ENCODE data around the gene SGK1. TPM values are rescaled to one million over a fixed set of nuclear protein-coding genes. Genes with fewer than 3 reads are reported as not detected.

SGK1 gene
- total RNA-seq, 2 experiments from 2014 or later: 117 to 120 TPM

GRCh38 chr6:134233180-134233955, 84.5 kb downstream of the SGK1 start:
- Histone ChIP-seq H3K27me3 (ENCODE audit: control insufficient read depth in 1 of 2, insufficient read depth in 2 of 2, low read length in 2 of 2) (no peaks in the 10 kb centered on the region), H3K4me3 (ENCODE audit: low read length) (no peak overlapping the region), H3K27ac (ENCODE audit: low read depth in 1 of 2, low read length in 2 of 2) (no peak overlapping the region), H3K4me1 (ENCODE audit: insufficient read depth, low read length) (peaks cover 17% of the 10 kb centered on the region), H3K36me3 (ENCODE audit: insufficient read depth, low read length) (no peaks in the 10 kb centered on the region), H3K9me3 (ENCODE audit: control insufficient read depth in 1 of 2, insufficient read depth in 1 of 2, low read length in 2 of 2) (no peaks in the 10 kb centered on the region)
- Mint-ChIP-seq H3K9me3 (no peaks in the 10 kb centered on the region), H3K36me3 (ENCODE audit: low read depth) (no peaks in the 10 kb centered on the region), H3K27me3 (no peaks in the 10 kb centered on the region), H3K4me3 (no peak overlapping the region), H3K27ac (no peak overlapping the region), H3K4me1 (ENCODE audit: low read depth) (peaks cover 22% of the 10 kb centered on the region)
- no peak for ATAC-seq (ENCODE audit: poor library complexity)
- intact Hi-C loops (cut with DNase I, micrococcal nuclease): no loop called here
- POLR2A ChIA-PET: interaction anchor here (1.2 kb wide), 1 partner anchor 13 kb away, joined by 4 read pairs; no protein-coding TSS in a partner anchor
- peak in 2 of 14 experiments; percentile 40 to 42 for DNase-seq
- CTCF ChIA-PET: no interaction called here
- TF ChIP-seq CTCF (IDR thresholded peaks at IDR 0.05): no peak

DNA sequence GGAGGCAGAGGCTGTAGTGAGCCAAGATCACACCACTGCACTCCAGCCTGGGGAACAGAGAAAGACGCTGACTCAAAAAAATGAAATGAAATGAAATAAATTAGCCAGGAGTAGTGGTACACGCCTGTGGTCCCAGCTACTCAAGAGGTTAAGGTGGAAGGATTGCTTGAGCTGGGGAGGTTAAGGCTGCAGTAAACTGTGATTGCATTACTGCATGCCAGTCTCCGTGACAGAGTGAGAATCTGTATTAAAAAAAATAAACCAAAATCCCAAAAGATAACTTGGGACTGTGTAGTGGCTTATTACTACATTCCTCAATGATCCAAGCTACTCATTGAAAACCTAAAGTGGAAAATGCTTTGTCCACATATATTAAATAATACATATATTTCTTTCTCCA, 87.0 kb downstream of the SGK1 start:
- H3K9me3 Mint-ChIP-seq: no peaks in the 10 kb centered on the region
- Histone ChIP-seq H3K9me3 (ENCODE audit: control insufficient read depth in 1 of 2, insufficient read depth in 1 of 2, low read length in 2 of 2) (no peaks in the 10 kb centered on the region), H3K27me3 (ENCODE audit: control insufficient read depth in 1 of 2, insufficient read depth in 2 of 2, low read length in 2 of 2) (no peaks in the 10 kb centered on the region), H3K27ac (ENCODE audit: low read depth in 1 of 2, low read length in 2 of 2) (no peak overlapping the region), H3K4me3 (ENCODE audit: low read length) (no peak overlapping the region), H3K36me3 (ENCODE audit: insufficient read depth, low read length) (no peaks in the 10 kb centered on the region), H3K4me1 (ENCODE audit: insufficient read depth, low read length) (peaks cover 9% of the 10 kb centered on the region)
- no peaks in the 10 kb centered on the region for H3K27me3 Mint-ChIP-seq
- ChIA-PET POLR2A (no interaction called here), CTCF (no interaction called here)
- intact Hi-C loops (cut with DNase I, micrococcal nuclease): no loop called here
- H3K4me3 Mint-ChIP-seq: no peak overlapping the region
- no peaks in the 10 kb centered on the region for H3K36me3 Mint-ChIP-seq (ENCODE audit: low read depth)
- DNase-seq (no peak), ATAC-seq (ENCODE audit: poor library complexity) (no peak)
- peaks cover 14% of the 10 kb centered on the region for H3K4me1 Mint-ChIP-seq (ENCODE audit: low read depth)
- no peak for TF ChIP-seq CTCF (IDR thresholded peaks at IDR 0.05)
- H3K27ac Mint-ChIP-seq: no peak overlapping the region

GRCh38 chr6:134230087-134230700, 87.7 kb downstream of the SGK1 start:
- peak in 2 of 14 experiments; percentile 59 to 70 for DNase-seq
- Mint-ChIP-seq H3K4me1 (ENCODE audit: low read depth) (peaks cover 12% of the 10 kb centered on the region), H3K36me3 (ENCODE audit: low read depth) (no peaks in the 10 kb centered on the region), H3K9me3 (no peaks in the 10 kb centered on the region), H3K27me3 (no peaks in the 10 kb centered on the region), H3K4me3 (no peak overlapping the region), H3K27ac (no peak overlapping the region)
- ATAC-seq (ENCODE audit: poor library complexity): no peak
- peaks cover 4% of the 10 kb centered on the region for H3K4me1 ChIP-seq (ENCODE audit: insufficient read depth, low read length)
- no peaks in the 10 kb centered on the region for H3K27me3 ChIP-seq (ENCODE audit: control insufficient read depth in 1 of 2, insufficient read depth in 2 of 2, low read length in 2 of 2)
- intact Hi-C loops (cut with DNase I, micrococcal nuclease): no loop called here
- ChIA-PET CTCF (no interaction called here), POLR2A (no interaction called here)
- no peaks in the 10 kb centered on the region for H3K9me3 ChIP-seq (ENCODE audit: control insufficient read depth in 1 of 2, insufficient read depth in 1 of 2, low read length in 2 of 2)
- no peak overlapping the region for H3K27ac ChIP-seq (ENCODE audit: low read depth in 1 of 2, low read length in 2 of 2)
- H3K4me3 ChIP-seq (ENCODE audit: low read length): no peak overlapping the region
- no peaks in the 10 kb centered on the region for H3K36me3 ChIP-seq (ENCODE audit: insufficient read depth, low read length)
- no peak for TF ChIP-seq CTCF (IDR thresholded peaks at IDR 0.05)

Data from CD4-positive, alpha-beta T cell (primary cell).